PC-3 (cell line): Measurements from ENCODE around the gene FIS1.

ENCODE experiments used
- EZH2 ChIP-seq: fragments of 300-600 bp; sonication (generic); IDR thresholded peaks from one replicate; pipeline ENCODE4 v1.6.1; 2017; ENCODE audit warnings: antibody characterized with exemption, mild to moderate bottlenecking, low read length; ENCODE audit not compliant: unreplicated experiment
- TF ChIP-seq, protein P1 (sequence below): fragments of 300-600 bp; sonication (generic); conservative IDR thresholded peaks from 2 replicates; pipeline ENCODE4 v1.5.1; 2017; ENCODE audit warnings: antibody characterized with exemption, low read depth, mild to moderate bottlenecking, low read length

DNA sequence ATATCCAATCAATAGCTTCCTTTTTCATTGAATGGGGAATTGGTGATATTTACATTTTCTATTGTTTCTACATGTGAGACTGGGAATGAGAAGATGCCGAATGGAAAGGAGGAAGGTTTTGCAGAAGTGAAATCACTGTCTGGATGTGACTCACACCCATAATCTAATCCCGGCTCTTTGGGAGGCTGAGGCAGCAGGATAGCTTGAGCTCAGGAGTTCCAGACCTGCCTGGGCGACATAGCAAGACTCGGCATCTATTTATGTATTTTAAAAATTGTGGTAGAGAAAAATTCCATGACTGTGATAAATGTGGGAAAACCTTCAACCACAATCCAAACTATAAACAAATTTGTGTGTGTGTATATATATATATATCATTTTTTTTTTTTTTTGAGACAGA, 10.9 kb upstream of the FIS1 start:
- TF ChIP-seq, protein P1, sequence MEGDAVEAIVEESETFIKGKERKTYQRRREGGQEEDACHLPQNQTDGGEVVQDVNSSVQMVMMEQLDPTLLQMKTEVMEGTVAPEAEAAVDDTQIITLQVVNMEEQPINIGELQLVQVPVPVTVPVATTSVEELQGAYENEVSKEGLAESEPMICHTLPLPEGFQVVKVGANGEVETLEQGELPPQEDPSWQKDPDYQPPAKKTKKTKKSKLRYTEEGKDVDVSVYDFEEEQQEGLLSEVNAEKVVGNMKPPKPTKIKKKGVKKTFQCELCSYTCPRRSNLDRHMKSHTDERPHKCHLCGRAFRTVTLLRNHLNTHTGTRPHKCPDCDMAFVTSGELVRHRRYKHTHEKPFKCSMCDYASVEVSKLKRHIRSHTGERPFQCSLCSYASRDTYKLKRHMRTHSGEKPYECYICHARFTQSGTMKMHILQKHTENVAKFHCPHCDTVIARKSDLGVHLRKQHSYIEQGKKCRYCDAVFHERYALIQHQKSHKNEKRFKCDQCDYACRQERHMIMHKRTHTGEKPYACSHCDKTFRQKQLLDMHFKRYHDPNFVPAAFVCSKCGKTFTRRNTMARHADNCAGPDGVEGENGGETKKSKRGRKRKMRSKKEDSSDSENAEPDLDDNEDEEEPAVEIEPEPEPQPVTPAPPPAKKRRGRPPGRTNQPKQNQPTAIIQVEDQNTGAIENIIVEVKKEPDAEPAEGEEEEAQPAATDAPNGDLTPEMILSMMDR: no peak
- TF ChIP-seq EZH2: no peak
